Fibroblast of skin of left biceps (primary cell): ENCODE data around the gene NOXRED1.

Experiments
- DNase-seq, 2 experiments: peaks; one replicate each; pipeline ENCODE4 v3.0.0-alpha.2; 2013; ENCODE audit warnings: low read depth in 2 of 2

The NOXRED1 gene

GRCh38 chr14:77344377-77344996 is 78.8 kb downstream of the NOXRED1 start:
- DNase-seq = no peak
